ENCODE data around the gene PER1. TPM values are rescaled to one million over a fixed set of nuclear protein-coding genes. Genes with fewer than 3 reads are reported as not detected.

The PER1 gene
- total RNA-seq, 2 donors from 2014 or later, result 27.5 to 78.8 TPM

GRCh38 chr17:8121681-8122421, 30.4 kb downstream of the PER1 start:
- ATAC-seq, result no peak
- 0% methylated on average over 53 to 75 of the region's 76 CpGs for WGBS, 2 donors
- H3K4me1 ChIP-seq, result peaks cover 84% of the 10 kb centered on the region
- intact Hi-C loops (cut with DNase I), result no loop called here
- DNase-seq, result peak in 2 of 4 donors; percentile 42 to 59
- H3K36me3 ChIP-seq (replicated peaks in 1 of 2; ENCODE audit: insufficient read depth in 1 of 2, low read depth in 2 of 2), result no peaks in the 10 kb centered on the region
- H3K9me3 ChIP-seq, result no peaks in the 10 kb centered on the region
- H3K4me3 ChIP-seq, result no peak overlapping the region
- TF ChIP-seq POLR2A (IDR thresholded peaks at IDR 0.05) (no peak), CTCF (IDR thresholded peaks at IDR 0.05) (peak in 5 of 7 experiments; percentile 18 to 52 (median 28))
- peaks cover 0 to 29% of the 10 kb centered on the region in 2 donors for H3K27me3 ChIP-seq
- H3K27ac ChIP-seq, result no peak overlapping the region

- Histone ChIP-seq H3K4me1 (peaks cover 81% of the 10 kb centered on the region), H3K27me3 (peaks cover 0 to 29% of the 10 kb centered on the region in 2 donors), H3K9me3 (no peaks in the 10 kb centered on the region), H3K4me3 (no peak overlapping the region), H3K27ac (no peak overlapping the region), H3K36me3 (replicated peaks in 1 of 2; ENCODE audit: insufficient read depth in 1 of 2, low read depth in 2 of 2) (no peaks in the 10 kb centered on the region)
- ATAC-seq (no peak), DNase-seq (peak in 1 of 4 donors; percentile 42)
- intact Hi-C loops (cut with DNase I), result no loop called here
- WGBS, 2 donors, result 0 to 1% methylated on average over 5 to 20 of the region's 25 CpGs
- TF ChIP-seq POLR2A (IDR thresholded peaks at IDR 0.05) (no peak), CTCF (IDR thresholded peaks at IDR 0.05) (no peak)
Observed at GRCh38 chr17:8121407-8121680, 30.9 kb downstream of the PER1 start.

DNA sequence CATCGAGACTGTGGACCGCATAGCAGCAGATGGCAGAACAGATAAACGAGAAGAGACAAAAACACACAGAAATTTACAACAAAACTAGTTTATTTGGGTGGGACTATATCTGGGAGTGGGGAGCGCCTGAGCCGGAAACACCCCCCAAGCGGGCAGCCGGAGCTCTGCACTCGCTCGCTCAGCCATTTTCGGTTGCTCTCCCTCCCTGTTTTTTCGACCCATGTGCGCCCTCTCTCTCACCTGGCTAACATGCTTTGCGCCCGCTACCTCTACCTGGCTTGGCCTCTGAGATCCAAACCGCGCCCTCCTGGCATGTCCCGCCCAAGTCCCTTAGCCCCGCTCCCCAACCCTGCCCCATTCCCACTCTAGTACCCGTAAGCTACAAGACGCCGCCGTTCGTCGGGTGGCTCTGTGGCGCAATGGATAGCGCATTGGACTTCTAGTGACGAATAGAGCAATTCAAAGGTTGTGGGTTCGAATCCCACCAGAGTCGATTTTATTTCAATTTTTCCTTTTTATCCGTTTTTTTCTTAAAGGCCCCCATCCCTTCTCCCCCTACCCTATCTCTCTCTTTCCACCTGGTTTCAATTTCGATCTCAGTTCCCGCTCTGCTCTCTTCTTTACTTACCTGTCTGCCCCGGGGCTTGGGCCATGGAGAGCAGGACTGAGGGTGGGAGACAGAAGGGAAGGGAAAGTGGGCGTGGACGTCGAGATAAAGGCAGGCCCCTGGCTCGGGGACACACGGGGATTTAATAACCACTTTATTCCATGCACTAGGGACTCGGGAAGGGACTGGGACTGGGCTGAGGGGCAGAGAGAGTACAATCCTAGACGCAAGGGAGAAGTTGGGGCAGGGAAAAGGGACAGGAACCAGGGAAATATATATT, 31.4 kb downstream of the PER1 start:
- intact Hi-C loops (cut with DNase I), result no loop called here
- no peak overlapping the region for H3K4me3 ChIP-seq
- H3K27me3 ChIP-seq, result peaks cover 0 to 33% of the 10 kb centered on the region in 2 donors
- ATAC-seq (peak; percentile 9), DNase-seq (peak; percentile 70 to 78 (median 76))
- H3K4me1 ChIP-seq, result peaks cover 76% of the 10 kb centered on the region
- WGBS, 2 donors, result 1% methylated on average over 40 of the region's 40 CpGs
- no peaks in the 10 kb centered on the region for H3K9me3 ChIP-seq
- H3K36me3 ChIP-seq (replicated peaks in 1 of 2; ENCODE audit: insufficient read depth in 1 of 2, low read depth in 2 of 2), result no peaks in the 10 kb centered on the region
- peak overlapping the region in 2 of 4 donors; percentile 49 to 75 for H3K27ac ChIP-seq
- TF ChIP-seq POLR2A (IDR thresholded peaks at IDR 0.05), result peak in 1 of 3 donors; percentile 12
- TF ChIP-seq CTCF (IDR thresholded peaks at IDR 0.05), result peak in 4 of 7 experiments; percentile 28 to 44 (median 36)

GRCh38 chr17:8119581-8120519, 32.4 kb downstream of the PER1 start:
- ATAC-seq (peak; percentile 65), DNase-seq (peak; percentile 86 to 89 (median 86))
- H3K36me3 ChIP-seq (replicated peaks in 1 of 2; ENCODE audit: insufficient read depth in 1 of 2, low read depth in 2 of 2), result no peaks in the 10 kb centered on the region
- H3K27ac ChIP-seq, result peak overlapping the region in 3 of 4 donors; percentile 49 to 78 (median 75)
- no peak overlapping the region for H3K4me3 ChIP-seq
- 0 to 1% methylated on average over 28 of the region's 28 CpGs for WGBS, 2 donors
- no peaks in the 10 kb centered on the region for H3K9me3 ChIP-seq
- peaks cover 0 to 38% of the 10 kb centered on the region in 2 donors for H3K27me3 ChIP-seq
- intact Hi-C loops (cut with DNase I), result no loop called here
- H3K4me1 ChIP-seq, result peaks cover 67% of the 10 kb centered on the region
- no peak for TF ChIP-seq CTCF (IDR thresholded peaks at IDR 0.05)
- TF ChIP-seq POLR2A (IDR thresholded peaks at IDR 0.05), result no peak

Measured in body of pancreas (tissue), 4 donors.